Liver (tissue), 3 donors: ENCODE measurements around the gene SHC4.

ENCODE experiments used
- EGR1 ChIP-seq, 2 donors: IDR thresholded peaks; 2 replicates each; pipeline ENCODE4 v1.6.1; 2016 to 2018; ENCODE audit warnings: antibody characterized with exemption in 2 of 2, low read depth in 2 of 2
- FOXA2 ChIP-seq: IDR thresholded peaks from 2 replicates; pipeline ENCODE4 v1.6.1; 2016; ENCODE audit warnings: antibody characterized with exemption
- GABPA ChIP-seq, 2 donors: IDR thresholded peaks in 1 of 2; conservative IDR thresholded peaks in 1 of 2; 2 replicates each; pipeline ENCODE4 v1.6.1; 2016; ENCODE audit warnings: antibody characterized with exemption in 2 of 2, mild to moderate bottlenecking in 1 of 2, moderate library complexity in 1 of 2
- JUND ChIP-seq, 2 donors: IDR thresholded peaks; 2 replicates each; pipeline ENCODE4 v1.6.1; 2016; ENCODE audit warnings: antibody characterized with exemption in 2 of 2
- RAD21 ChIP-seq, 2 donors: IDR thresholded peaks; 2 replicates each; pipeline ENCODE4 v1.6.1; 2016; ENCODE audit warnings: antibody characterized with exemption in 2 of 2, mild to moderate bottlenecking in 2 of 2
- RXRA ChIP-seq, 2 donors: IDR thresholded peaks; 2 replicates each; pipeline ENCODE4 v1.6.1; 2017 to 2018; ENCODE audit warnings: antibody characterized with exemption in 2 of 2, mild to moderate bottlenecking in 1 of 2
- SP1 ChIP-seq: IDR thresholded peaks from 2 replicates; pipeline ENCODE4 v1.6.1; 2018; ENCODE audit warnings: antibody characterized with exemption, mild to moderate bottlenecking
- TF ChIP-seq, protein P1 (sequence below): fragments of 150-350 bp; IDR thresholded peaks from 2 replicates; pipeline ENCODE4 v1.5.1; 2017; ENCODE audit warnings: improper control_type of control experiment, low read depth, low read length; ENCODE audit not compliant: missing input control
- TF ChIP-seq, protein P2 (sequence below): IDR thresholded peaks from 2 replicates; pipeline ENCODE4 v1.6.1; 2016; ENCODE audit warnings: antibody characterized with exemption
- TF ChIP-seq, protein P3 (sequence below): IDR thresholded peaks from 2 replicates; pipeline ENCODE4 v1.6.1; 2016; ENCODE audit warnings: antibody characterized with exemption, mild to moderate bottlenecking
- donor health status: healthy.
- donor health status: healthy.

DNA sequence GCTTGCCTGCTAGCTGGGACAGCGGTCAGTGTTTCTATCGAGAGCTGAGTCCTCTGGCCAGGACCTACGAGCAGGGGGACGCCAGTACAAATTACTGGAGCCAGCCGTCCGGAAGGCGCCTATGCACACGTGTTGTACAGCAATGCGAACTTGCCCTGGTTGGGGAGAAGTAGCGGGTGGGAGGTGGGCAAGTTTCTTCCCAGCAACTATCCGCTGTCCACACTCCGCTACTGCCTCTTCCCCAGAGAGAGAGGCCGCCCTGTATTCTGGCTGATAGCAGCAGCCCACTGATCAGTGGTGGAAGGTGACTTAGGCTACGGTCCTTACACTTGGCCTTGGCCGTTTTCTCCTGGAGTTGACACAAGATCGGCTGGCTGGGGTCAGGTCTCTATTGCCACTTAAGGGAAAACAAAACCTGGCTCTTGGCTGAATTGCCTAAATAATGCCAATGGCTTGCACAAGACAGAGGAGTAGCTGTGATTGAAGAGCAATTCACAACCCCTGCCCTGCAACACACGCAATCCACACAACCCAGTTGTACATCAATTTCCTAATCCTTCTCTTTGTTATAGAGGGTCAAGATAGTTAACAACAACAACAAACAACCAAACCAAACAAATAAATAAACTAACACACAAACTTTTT lies 12.8 kb upstream of the SHC4 start:
- TF ChIP-seq FOXA2: no peak
- TF ChIP-seq, protein P1, sequence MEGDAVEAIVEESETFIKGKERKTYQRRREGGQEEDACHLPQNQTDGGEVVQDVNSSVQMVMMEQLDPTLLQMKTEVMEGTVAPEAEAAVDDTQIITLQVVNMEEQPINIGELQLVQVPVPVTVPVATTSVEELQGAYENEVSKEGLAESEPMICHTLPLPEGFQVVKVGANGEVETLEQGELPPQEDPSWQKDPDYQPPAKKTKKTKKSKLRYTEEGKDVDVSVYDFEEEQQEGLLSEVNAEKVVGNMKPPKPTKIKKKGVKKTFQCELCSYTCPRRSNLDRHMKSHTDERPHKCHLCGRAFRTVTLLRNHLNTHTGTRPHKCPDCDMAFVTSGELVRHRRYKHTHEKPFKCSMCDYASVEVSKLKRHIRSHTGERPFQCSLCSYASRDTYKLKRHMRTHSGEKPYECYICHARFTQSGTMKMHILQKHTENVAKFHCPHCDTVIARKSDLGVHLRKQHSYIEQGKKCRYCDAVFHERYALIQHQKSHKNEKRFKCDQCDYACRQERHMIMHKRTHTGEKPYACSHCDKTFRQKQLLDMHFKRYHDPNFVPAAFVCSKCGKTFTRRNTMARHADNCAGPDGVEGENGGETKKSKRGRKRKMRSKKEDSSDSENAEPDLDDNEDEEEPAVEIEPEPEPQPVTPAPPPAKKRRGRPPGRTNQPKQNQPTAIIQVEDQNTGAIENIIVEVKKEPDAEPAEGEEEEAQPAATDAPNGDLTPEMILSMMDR: no peak
- TF ChIP-seq EGR1 (IDR thresholded peaks at IDR 0.05; ENCODE audit: low read depth in 2 of 2): no peak
- no peak for TF ChIP-seq RXRA (IDR thresholded peaks at IDR 0.05)
- no peak for TF ChIP-seq RAD21 (IDR thresholded peaks at IDR 0.05)
- TF ChIP-seq, protein P2, sequence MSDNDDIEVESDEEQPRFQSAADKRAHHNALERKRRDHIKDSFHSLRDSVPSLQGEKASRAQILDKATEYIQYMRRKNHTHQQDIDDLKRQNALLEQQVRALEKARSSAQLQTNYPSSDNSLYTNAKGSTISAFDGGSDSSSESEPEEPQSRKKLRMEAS: no peak
- no peak for TF ChIP-seq JUND (IDR thresholded peaks at IDR 0.05)
- TF ChIP-seq SP1: no peak
- TF ChIP-seq, protein P3, sequence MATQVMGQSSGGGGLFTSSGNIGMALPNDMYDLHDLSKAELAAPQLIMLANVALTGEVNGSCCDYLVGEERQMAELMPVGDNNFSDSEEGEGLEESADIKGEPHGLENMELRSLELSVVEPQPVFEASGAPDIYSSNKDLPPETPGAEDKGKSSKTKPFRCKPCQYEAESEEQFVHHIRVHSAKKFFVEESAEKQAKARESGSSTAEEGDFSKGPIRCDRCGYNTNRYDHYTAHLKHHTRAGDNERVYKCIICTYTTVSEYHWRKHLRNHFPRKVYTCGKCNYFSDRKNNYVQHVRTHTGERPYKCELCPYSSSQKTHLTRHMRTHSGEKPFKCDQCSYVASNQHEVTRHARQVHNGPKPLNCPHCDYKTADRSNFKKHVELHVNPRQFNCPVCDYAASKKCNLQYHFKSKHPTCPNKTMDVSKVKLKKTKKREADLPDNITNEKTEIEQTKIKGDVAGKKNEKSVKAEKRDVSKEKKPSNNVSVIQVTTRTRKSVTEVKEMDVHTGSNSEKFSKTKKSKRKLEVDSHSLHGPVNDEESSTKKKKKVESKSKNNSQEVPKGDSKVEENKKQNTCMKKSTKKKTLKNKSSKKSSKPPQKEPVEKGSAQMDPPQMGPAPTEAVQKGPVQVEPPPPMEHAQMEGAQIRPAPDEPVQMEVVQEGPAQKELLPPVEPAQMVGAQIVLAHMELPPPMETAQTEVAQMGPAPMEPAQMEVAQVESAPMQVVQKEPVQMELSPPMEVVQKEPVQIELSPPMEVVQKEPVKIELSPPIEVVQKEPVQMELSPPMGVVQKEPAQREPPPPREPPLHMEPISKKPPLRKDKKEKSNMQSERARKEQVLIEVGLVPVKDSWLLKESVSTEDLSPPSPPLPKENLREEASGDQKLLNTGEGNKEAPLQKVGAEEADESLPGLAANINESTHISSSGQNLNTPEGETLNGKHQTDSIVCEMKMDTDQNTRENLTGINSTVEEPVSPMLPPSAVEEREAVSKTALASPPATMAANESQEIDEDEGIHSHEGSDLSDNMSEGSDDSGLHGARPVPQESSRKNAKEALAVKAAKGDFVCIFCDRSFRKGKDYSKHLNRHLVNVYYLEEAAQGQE: no peak
- no peak for TF ChIP-seq GABPA (IDR thresholded peaks at IDR 0.05 in 1 of 2, conservative IDR thresholded peaks at IDR 0.05 in 1 of 2)
